Peyer's patch (tissue), 4 donors: Measurements from ENCODE around the gene SAMD7. TPM values are rescaled to one million over a fixed set of nuclear protein-coding genes. Genes with fewer than 3 reads are reported as not detected.

Experiments used
- DNase-seq, 3 donors: peaks; one replicate each; pipeline ENCODE4 v3.0.0-alpha.2; 2017 to 2019
- H3K27ac ChIP-seq, 4 donors: fragments of 200-600 bp; sonication (generic); one replicate each; pipeline ENCODE4 v1.5.1; 2016 to 2019
- H3K27me3 ChIP-seq, 2 donors: fragments of 200-600 bp; sonication (generic); one replicate each; pipeline ENCODE4 v1.5.1; 2019
- H3K36me3 ChIP-seq, 3 donors: fragments of 200-600 bp; sonication (generic); one replicate each; pipeline ENCODE4 v1.5.1; 2016 to 2019
- H3K4me1 ChIP-seq, 4 donors: fragments of 200-600 bp; sonication (generic); one replicate each; pipeline ENCODE4 v1.5.1; 2016 to 2019
- H3K4me3 ChIP-seq, 4 donors: fragments of 200-600 bp; sonication (generic); 1 replicate in 3 of 4; 2 replicates in 1 of 4; pipeline ENCODE4 v1.5.1; 2016 to 2019; ENCODE audit warnings: mild to moderate bottlenecking in 1 of 4
- H3K9me3 ChIP-seq, 4 donors: fragments of 200-600 bp; sonication (generic); one replicate each; pipeline ENCODE4 v1.5.1; 2016 to 2019; ENCODE audit warnings: mild to moderate bottlenecking in 1 of 4
- POLR2A ChIP-seq, 2 donors: fragments of 450-650 bp; IDR thresholded peaks; one replicate each; pipeline ENCODE4 v1.5.1; 2017; ENCODE audit warnings: antibody characterized with exemption in 2 of 2, mild to moderate bottlenecking in 2 of 2, moderate library complexity in 2 of 2
- total RNA-seq, 4 donors: library from RNA; depleted of rRNA; stranded (reverse); fragments of >200 nt; gene quantifications; one replicate each; pipeline ENCODE4 v1.1.0, GENCODE V29; 2016
- TF ChIP-seq, protein P1 (sequence below), 6 experiments: fragments of 450-650 bp in 4 of 6; fragments of 200-600 bp in 2 of 6; sonication (generic) in 1 of 6; IDR thresholded peaks; one replicate each; pipeline ENCODE4 v1.5.1; 2017 to 2019; ENCODE audit warnings: antibody characterized with exemption in 6 of 6, mild to moderate bottlenecking in 3 of 6, moderate library complexity in 1 of 6

Gene SAMD7
- total RNA-seq, 4 donors from 2014 or later = not detected

DNA sequence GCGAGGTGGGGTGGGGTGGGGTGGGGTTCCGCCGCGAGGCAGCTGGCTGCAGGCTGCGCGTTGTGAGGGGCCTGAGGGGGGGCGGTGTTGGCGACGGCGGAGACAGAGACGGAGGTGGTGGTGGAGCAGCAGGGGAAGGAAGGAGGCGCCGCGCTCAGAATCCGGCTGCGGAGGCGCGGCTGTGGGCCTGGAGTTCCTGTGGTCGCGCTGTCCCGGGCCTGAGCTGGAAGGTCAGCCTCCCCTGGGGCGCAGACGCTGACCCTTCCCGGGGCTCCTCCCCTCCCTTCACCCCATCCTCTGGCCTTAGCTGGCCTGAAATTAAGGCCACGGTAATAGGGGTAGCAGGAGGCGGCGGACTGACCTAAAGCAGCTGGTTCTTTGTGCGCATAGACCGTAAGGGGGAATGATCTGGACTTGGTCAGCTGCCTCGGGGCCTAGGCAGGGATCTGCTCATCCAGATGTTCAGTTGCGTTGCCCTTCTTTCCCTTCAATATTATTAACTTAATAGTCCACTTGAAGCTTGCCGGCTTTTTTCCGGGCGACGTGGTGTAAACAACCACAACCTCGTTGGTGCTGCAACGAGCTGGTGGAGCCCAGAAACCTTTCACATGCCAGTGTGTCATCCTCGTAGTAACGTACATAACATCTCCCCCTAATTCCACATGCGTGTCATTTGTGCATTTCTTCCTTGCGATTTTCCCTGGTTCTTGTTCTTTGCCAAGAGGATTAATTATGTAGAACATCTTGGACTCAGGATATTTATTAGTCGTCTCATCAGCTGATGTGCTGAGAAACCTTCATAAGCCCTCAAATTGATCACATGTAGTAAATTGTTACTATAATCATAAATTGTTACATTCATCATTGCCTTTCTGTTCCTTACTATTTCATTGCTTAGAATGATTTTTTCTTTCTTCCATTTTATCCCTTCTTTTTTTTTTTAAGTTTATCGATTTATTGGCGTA is 55.9 kb downstream of the SAMD7 start:
- Histone ChIP-seq H3K9me3 (no peaks in the 10 kb centered on the region), H3K27me3 (no peaks in the 10 kb centered on the region), H3K4me1 (peaks cover 0 to 30% (median 9%) of the 10 kb centered on the region in 4 donors), H3K27ac (peak overlapping the region; percentile 90 to 97 (median 96)), H3K36me3 (no peaks in the 10 kb centered on the region), H3K4me3 (peak overlapping the region; percentile 73 to 96 (median 84))
- DNase-seq = peak in 2 of 3 donors; percentile 42 to 57
- no peak for TF ChIP-seq POLR2A (IDR thresholded peaks at IDR 0.05)
- TF ChIP-seq, protein P1, sequence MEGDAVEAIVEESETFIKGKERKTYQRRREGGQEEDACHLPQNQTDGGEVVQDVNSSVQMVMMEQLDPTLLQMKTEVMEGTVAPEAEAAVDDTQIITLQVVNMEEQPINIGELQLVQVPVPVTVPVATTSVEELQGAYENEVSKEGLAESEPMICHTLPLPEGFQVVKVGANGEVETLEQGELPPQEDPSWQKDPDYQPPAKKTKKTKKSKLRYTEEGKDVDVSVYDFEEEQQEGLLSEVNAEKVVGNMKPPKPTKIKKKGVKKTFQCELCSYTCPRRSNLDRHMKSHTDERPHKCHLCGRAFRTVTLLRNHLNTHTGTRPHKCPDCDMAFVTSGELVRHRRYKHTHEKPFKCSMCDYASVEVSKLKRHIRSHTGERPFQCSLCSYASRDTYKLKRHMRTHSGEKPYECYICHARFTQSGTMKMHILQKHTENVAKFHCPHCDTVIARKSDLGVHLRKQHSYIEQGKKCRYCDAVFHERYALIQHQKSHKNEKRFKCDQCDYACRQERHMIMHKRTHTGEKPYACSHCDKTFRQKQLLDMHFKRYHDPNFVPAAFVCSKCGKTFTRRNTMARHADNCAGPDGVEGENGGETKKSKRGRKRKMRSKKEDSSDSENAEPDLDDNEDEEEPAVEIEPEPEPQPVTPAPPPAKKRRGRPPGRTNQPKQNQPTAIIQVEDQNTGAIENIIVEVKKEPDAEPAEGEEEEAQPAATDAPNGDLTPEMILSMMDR (IDR thresholded peaks at IDR 0.05) = no peak

DNA sequence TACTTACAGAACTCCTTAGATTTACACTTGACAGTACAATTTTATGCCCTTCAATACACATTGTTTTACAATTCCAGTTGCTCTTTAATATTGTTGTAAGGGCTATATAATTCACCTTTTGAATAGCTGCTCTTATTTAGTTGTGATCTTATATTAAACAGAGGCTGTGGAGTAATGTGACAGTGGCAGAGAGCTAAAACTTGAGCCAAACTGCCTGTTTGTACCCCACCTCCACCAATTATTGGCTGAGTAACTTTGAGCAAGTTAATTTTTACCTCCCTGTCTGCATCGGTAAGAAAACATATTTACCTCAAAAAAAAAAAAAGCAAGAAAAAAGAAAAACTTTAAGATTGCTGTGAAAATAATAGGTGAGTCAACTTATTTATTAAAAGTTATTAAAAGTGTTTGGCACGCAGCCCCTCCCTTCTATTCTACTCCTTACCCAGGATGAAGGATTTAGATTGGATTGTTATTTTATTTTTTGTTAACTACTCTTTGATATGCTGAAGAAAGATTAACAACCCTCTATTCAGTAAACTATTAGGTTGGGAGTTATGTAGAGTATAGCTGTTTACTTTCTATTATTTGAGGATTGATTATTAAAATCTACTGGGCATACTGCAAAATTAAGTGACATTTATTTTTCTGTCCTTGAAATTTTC is 57.0 kb downstream of the SAMD7 start:
- peaks cover 0 to 30% (median 9%) of the 10 kb centered on the region in 4 donors for H3K4me1 ChIP-seq
- H3K9me3 ChIP-seq = no peaks in the 10 kb centered on the region
- DNase-seq = no peak
- no peak overlapping the region for H3K27ac ChIP-seq
- H3K36me3 ChIP-seq = no peaks in the 10 kb centered on the region
- no peaks in the 10 kb centered on the region for H3K27me3 ChIP-seq
- no peak for TF ChIP-seq POLR2A (IDR thresholded peaks at IDR 0.05)
- TF ChIP-seq, protein P1 (IDR thresholded peaks at IDR 0.05) = no peak
- no peak overlapping the region for H3K4me3 ChIP-seq

- no peak overlapping the region for H3K27ac ChIP-seq
Measured at GRCh38 chr3:169969174-169970095, 58.1 kb downstream of the SAMD7 start.

DNA sequence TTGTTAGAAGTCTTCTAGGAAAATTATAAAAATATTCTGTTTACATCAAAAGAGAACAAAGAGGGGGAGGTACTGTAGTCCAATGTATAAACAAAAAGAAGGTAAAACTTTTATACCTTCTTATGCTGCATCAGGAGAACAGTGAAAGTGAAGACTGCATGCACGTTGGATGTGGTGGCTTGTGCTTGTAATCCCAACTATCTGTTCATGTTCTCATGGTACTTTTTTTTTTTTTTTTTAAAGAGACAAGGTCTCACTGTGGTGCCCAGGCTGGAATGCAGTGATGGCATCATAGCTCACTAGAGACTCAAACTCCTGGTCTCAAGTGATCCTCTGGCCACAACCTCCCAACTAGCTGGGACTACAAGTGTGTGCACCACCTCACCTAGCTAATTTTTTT is 59.5 kb downstream of the SAMD7 start:
- TF ChIP-seq, protein P1 (IDR thresholded peaks at IDR 0.05) = no peak
- TF ChIP-seq POLR2A (IDR thresholded peaks at IDR 0.05) = no peak
- no peak overlapping the region for H3K27ac ChIP-seq
- no peak overlapping the region for H3K4me3 ChIP-seq
- peaks cover 0 to 1% (median 0%) of the 10 kb centered on the region in 3 donors for H3K36me3 ChIP-seq
- peaks cover 0 to 29% (median 9%) of the 10 kb centered on the region in 4 donors for H3K4me1 ChIP-seq
- DNase-seq = no peak
- H3K27me3 ChIP-seq = no peaks in the 10 kb centered on the region
- H3K9me3 ChIP-seq = no peaks in the 10 kb centered on the region

More at GRCh38 chr3:169969174-169970095, 58.1 kb downstream of the SAMD7 start:
- Histone ChIP-seq H3K4me1 (peaks cover 0 to 30% (median 9%) of the 10 kb centered on the region in 4 donors), H3K36me3 (no peaks in the 10 kb centered on the region), H3K27me3 (no peaks in the 10 kb centered on the region), H3K4me3 (no peak overlapping the region), H3K9me3 (no peaks in the 10 kb centered on the region)
- DNase-seq = no peak
- TF ChIP-seq, protein P1 (IDR thresholded peaks at IDR 0.05) = no peak
- no peak for TF ChIP-seq POLR2A (IDR thresholded peaks at IDR 0.05)

DNA sequence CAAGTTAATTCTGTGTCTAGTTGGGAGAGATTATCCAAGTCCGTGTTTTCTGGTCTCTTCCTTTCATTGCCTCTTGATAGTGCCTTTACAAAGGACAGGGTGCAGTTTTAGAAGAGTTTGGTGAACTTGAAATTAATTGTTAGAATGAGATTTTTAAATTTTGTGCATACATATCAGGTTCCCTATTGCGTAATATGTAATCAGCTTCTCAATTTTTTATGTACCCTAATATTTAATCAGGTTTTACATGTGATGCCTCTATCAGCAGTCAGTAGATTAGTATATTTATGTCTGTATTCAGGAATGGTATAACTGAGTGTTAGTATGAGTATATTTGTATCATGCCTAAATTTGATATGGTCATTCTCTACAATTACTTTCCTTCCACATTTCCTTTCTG is 60.1 kb downstream of the SAMD7 start:
- TF ChIP-seq POLR2A (IDR thresholded peaks at IDR 0.05) = no peak
- TF ChIP-seq, protein P1 (IDR thresholded peaks at IDR 0.05) = no peak
- H3K4me1 ChIP-seq = peaks cover 0 to 25% (median 9%) of the 10 kb centered on the region in 4 donors

More for the DNA sequence above, 60.1 kb downstream of the SAMD7 start:
- Histone ChIP-seq H3K4me3 (no peak overlapping the region), H3K9me3 (no peaks in the 10 kb centered on the region), H3K36me3 (peaks cover 0 to 8% (median 0%) of the 10 kb centered on the region in 3 donors), H3K27me3 (no peaks in the 10 kb centered on the region), H3K27ac (no peak overlapping the region)
- no peak for DNase-seq
